ENCODE data around the gene CD200. TPM values are rescaled to one million over a fixed set of nuclear protein-coding genes. Genes with fewer than 3 reads are reported as not detected.
"Not testable (repeated sequence)": the region's sequence is repeated elsewhere in the genome, so short reads cannot be mapped to it uniquely, and the experiment has no call there.

CD200 gene
- polyA plus RNA-seq, 1 donor: 10.7 TPM

DNA sequence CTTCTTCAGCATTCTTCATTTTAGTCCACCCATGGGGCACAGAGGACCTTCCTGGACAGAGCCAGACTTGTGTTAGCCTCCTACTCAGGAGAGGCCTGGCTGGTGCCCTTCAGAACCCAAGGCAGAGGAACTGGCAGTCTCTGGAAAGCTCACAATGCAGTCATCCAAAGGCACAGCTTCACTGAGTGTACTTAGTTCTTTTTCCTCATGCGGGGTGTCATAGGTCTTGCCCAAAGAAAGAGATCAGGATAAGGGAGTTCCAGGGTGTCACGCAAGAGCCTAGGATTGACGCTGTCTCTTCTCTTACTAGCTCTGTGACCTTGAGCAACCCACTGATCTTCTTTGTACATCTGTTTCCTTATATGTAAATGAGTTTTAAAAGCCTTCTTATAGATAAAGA, 58.7 kb downstream of the CD200 start:
- DNase-seq: no peak

GRCh38 chr3:112392393-112393359, 59.7 kb downstream of the CD200 start:
- DNase-seq: no peak

- DNase-seq: no peak
Observed at GRCh38 chr3:112393360-112393728, 60.4 kb downstream of the CD200 start.

DNA sequence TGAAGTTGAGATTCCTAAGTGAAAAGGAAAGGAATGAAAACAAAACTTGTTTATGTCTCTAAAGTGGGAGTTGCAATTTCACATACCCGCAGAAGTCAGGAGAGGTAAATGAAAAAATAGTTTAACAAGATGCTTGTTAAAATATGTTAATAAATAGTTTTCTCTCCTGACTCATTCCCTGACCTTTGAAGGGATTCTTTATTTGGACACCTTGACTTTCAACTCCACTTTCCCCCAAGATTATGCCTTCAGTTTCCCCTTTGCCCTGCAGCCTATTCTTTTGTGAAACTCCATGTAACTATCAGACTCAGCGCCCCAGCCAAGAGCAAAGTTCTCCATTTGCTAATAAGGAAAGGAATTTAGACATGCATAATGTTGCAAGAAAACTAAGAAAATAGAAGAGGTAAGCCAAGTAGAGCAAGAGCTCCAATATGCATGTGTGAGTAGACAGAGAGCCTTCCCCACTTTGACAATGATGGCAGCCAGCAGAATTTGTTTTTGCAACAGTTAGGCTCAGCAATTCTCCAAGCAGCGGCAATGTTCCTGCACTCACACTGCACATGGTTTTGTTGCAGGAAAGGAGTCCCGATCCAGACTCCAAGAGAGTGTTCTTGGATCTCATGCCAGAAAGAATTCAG, 61.2 kb downstream of the CD200 start:
- no peak for DNase-seq

- DNase-seq: peak; percentile 60
Observed at GRCh38 chr3:112395181-112395895, 62.4 kb downstream of the CD200 start.

GRCh38 chr3:112395896-112396290, 62.9 kb downstream of the CD200 start:
- DNase-seq: no peak

- no peak for DNase-seq
Observed at GRCh38 chr3:112397556-112397955, 64.6 kb downstream of the CD200 start.

- DNase-seq: no peak
Observed at GRCh38 chr3:112399064-112399463, 66.1 kb downstream of the CD200 start.

GRCh38 chr3:112399554-112399953, 66.6 kb downstream of the CD200 start:
- not testable (repeated sequence) for DNase-seq

DNA sequence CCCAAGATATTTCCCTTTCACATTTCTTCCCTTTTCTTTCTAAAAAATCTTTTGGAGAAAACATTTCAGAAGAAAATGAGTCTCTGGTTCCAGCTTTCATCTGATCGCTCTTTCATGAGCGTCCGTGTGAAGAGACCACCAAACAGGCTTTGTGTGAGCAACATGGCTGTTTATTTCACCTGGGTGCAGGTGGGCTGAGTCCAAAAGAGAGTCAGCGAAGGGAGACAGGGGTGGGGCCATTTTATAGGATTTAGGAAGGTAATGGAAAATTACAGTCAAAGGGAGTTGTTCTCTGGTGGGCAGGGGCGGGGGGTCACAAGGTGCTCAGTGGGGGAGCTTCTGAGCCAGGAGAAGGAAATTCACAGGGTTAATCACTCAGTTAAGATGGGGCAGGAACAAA, 67.4 kb downstream of the CD200 start:
- DNase-seq: not testable (repeated sequence)

DNA sequence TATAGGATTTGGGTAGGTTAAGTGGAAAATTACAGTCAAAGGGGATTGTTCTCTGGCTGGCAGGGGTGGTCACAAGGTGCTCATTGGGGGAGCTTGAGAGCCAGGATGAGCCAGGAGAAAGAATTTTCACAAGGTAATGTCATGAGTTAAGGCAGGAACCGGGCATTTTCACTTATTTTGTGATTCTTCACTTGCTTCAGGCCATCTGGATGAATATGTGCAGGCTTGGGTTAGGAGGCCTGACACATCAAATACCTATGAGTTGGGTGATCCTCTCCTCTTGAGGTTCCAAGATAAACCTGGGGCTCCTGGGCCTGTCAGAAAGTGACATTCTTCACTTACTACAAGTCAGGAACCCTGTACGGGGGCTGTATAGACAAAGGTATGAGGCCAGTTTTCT, 68.7 kb downstream of the CD200 start:
- DNase-seq: no peak

DNA sequence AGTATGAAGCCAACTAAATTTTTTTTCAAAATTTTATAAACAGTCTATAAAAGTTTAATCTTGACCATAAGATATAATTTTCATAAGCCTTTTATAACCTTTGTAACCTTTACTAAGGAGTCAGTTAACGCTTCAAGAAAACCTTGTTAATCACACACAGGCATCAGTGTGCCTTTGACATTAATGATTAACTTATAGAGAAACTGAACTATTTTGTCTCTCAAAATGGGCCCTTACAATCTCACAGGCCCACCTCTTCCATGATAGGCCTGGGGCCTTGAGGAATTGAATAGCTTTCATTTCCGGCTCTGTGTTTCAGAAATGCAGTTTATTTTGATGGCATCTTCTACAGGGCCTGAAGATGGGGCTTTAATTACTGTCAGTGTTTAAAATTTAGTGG, 70.1 kb downstream of the CD200 start:
- no peak for DNase-seq

- not testable (repeated sequence) for DNase-seq
Observed at GRCh38 chr3:112404924-112405549, 72.1 kb downstream of the CD200 start.

GRCh38 chr3:112405845-112406244, 72.9 kb downstream of the CD200 start:
- DNase-seq: no peak

GRCh38 chr3:112407214-112407887, 74.4 kb downstream of the CD200 start:
- DNase-seq: no peak

- no peak for DNase-seq
Observed at GRCh38 chr3:112407888-112408702, 75.1 kb downstream of the CD200 start.

- DNase-seq: no peak
Observed at GRCh38 chr3:112409041-112409440, 76.1 kb downstream of the CD200 start.

DNA sequence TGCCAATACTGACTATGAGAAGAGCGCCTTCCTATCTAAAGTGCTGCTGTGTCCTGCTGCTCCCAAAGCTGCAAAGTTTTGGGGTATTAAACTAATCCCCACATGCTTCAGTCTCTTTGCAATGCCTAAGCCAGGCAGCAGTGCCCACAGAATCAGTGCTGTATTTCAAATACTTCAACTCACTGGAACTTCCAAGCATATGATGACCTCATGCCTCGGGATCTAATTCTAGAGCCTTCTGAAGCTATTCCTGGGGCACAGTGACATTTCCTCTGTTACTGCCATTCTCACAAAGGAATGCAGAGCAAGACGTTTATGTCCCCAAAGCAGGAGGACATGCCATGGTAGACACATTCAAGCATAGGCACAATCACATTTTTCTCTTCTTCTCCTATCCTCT, 78.5 kb downstream of the CD200 start:
- no peak for DNase-seq

Data from hindlimb muscle (tissue), 1 donor.